CD4-positive, alpha-beta T cell (primary cell): Measurements from ENCODE around the gene ADAMTSL1. TPM values are rescaled to one million over a fixed set of nuclear protein-coding genes. Genes with fewer than 3 reads are reported as not detected.

Experiments
- ATAC-seq: fragments of 200-7000 bp; cut with Tn5 transposase; one replicate; pipeline ENCODE4 v1.10.0; 2022; ENCODE audit warnings: mild to moderate bottlenecking; ENCODE audit not compliant: poor library complexity
- CTCF ChIA-PET: fragments of 350-600 bp; sonication (Branson Sonifier 250); formaldehyde crosslinking; loops from one replicate; lab custom pipeline; 2021; ENCODE audit warnings: antibody characterized with exemption, inconsistent platforms; lab: Charles Lee
- POLR2A ChIA-PET: fragments of 350-600 bp; sonication (Branson Sonifier 250); formaldehyde crosslinking; loops from one replicate; lab custom pipeline; 2021; ENCODE audit warnings: antibody characterized with exemption, inconsistent platforms; lab: Charles Lee
- DNase-seq, 14 experiments: peaks; one replicate each; pipeline ENCODE4 v3.0.0-alpha.2; 2013 to 2020; ENCODE audit warnings: mixed read lengths in 2 of 14
- H3K27ac ChIP-seq, 2 donors: one replicate each; pipeline versions ENCODE4 v1.5.1 to v1.7.0; 2013; ENCODE audit warnings: low read length in 2 of 2, low read depth in 1 of 2, mild to moderate bottlenecking in 1 of 2
- H3K27me3 ChIP-seq, 2 experiments: 1 replicate in 1 of 2; 2 replicates in 1 of 2; pipeline versions ENCODE4 v1.6.1 to v1.7.0; 2013; ENCODE audit warnings: low read length in 2 of 2, control low read depth in 1 of 2, mild to moderate bottlenecking in 1 of 2, moderate library complexity in 1 of 2; ENCODE audit not compliant: insufficient read depth in 2 of 2, control insufficient read depth in 1 of 2
- H3K36me3 ChIP-seq: one replicate; pipeline ENCODE4 v1.6.1; 2013; ENCODE audit warnings: low read length, control low read depth; ENCODE audit not compliant: insufficient read depth
- H3K4me1 ChIP-seq: one replicate; pipeline ENCODE4 v1.6.1; 2013; ENCODE audit warnings: low read length, control low read depth; ENCODE audit not compliant: insufficient read depth
- H3K4me3 ChIP-seq: one replicate; pipeline ENCODE4 v1.5.1; 2013; ENCODE audit warnings: mild to moderate bottlenecking, low read length, moderate library complexity
- H3K9me3 ChIP-seq, 2 experiments: 1 replicate in 1 of 2; 2 replicates in 1 of 2; pipeline versions ENCODE4 v1.6.1 to v1.7.0; 2013; ENCODE audit warnings: low read length in 2 of 2, mild to moderate bottlenecking in 2 of 2, control low read depth in 1 of 2, moderate library complexity in 1 of 2; ENCODE audit not compliant: control insufficient read depth in 1 of 2, insufficient read depth in 1 of 2
- H3K27ac Mint-ChIP-seq: one replicate; pipeline ENCODE4 v1.8.0; 2020; ENCODE audit warnings: mixed read lengths
- H3K27me3 Mint-ChIP-seq: one replicate; pipeline ENCODE4 v1.8.0; 2021; ENCODE audit warnings: mixed read lengths
- H3K36me3 Mint-ChIP-seq: one replicate; pipeline ENCODE4 v1.8.0; 2021; ENCODE audit warnings: low read depth, mixed read lengths
- H3K4me1 Mint-ChIP-seq: one replicate; pipeline ENCODE4 v1.8.0; 2021; ENCODE audit warnings: low read depth, mixed read lengths
- H3K4me3 Mint-ChIP-seq: one replicate; pipeline ENCODE4 v1.8.0; 2020; ENCODE audit warnings: mild to moderate bottlenecking, mixed read lengths
- H3K9me3 Mint-ChIP-seq: one replicate; pipeline ENCODE4 v1.8.0; 2020; ENCODE audit warnings: mixed read lengths
- CTCF ChIP-seq: fragments of 200-600 bp; IDR thresholded peaks from one replicate; pipeline ENCODE4 v1.8.0; 2022; ENCODE audit warnings: antibody characterized with exemption, mild to moderate bottlenecking
- intact Hi-C, 2 experiments: fragments of 100-400 bp; cut with DNase I in 1 of 2; cut with micrococcal nuclease in 1 of 2; formaldehyde crosslinking; loops; one replicate each; pipeline versions ENCODE4 v1.15.1 to v1.9.0; 2023 to 2025; cut with DNase I, micrococcal nuclease
- total RNA-seq, 174 experiments: library from RNA in 2 of 174; stranded (reverse) in 2 of 174; gene quantifications; one replicate each; pipeline ENCODE4 v1.2.3 and lab custom pipeline; 2021 to 2026

The ADAMTSL1 gene
- total RNA-seq, 2 experiments from 2014 or later: not detected

GRCh38 chr9:18622186-18622836 lies 148.4 kb downstream of the ADAMTSL1 start:
- ATAC-seq: no peak
- CTCF ChIA-PET: no interaction called here

GRCh38 chr9:18623221-18624079 lies 149.5 kb downstream of the ADAMTSL1 start:
- intact Hi-C loops: no loop called here
- no peak overlapping the region for H3K27ac Mint-ChIP-seq
- no peaks in the 10 kb centered on the region for H3K36me3 ChIP-seq
- H3K4me3 ChIP-seq: no peak overlapping the region
- H3K4me3 Mint-ChIP-seq: no peak overlapping the region
- H3K27me3 Mint-ChIP-seq: no peaks in the 10 kb centered on the region
- ChIA-PET CTCF (no interaction called here), POLR2A (no interaction called here)
- H3K27ac ChIP-seq: no peak overlapping the region
- H3K9me3 Mint-ChIP-seq: no peaks in the 10 kb centered on the region
- no peak for TF ChIP-seq CTCF
- no peaks in the 10 kb centered on the region for H3K4me1 Mint-ChIP-seq
- no peak for ATAC-seq
- no peaks in the 10 kb centered on the region for H3K4me1 ChIP-seq
- DNase-seq: no peak
- no peaks in the 10 kb centered on the region for H3K36me3 Mint-ChIP-seq
- H3K27me3 ChIP-seq: no peaks in the 10 kb centered on the region
- no peaks in the 10 kb centered on the region for H3K9me3 ChIP-seq

More at GRCh38 chr9:18622186-18622836, 148.4 kb downstream of the ADAMTSL1 start:
- H3K27me3 ChIP-seq: peaks cover 0 to 2% of the 10 kb centered on the region in 2 experiments
- H3K36me3 ChIP-seq: no peaks in the 10 kb centered on the region
- DNase-seq: no peak
- Mint-ChIP-seq H3K4me1 (no peaks in the 10 kb centered on the region), H3K27me3 (no peaks in the 10 kb centered on the region), H3K27ac (no peak overlapping the region), H3K36me3 (no peaks in the 10 kb centered on the region), H3K9me3 (no peaks in the 10 kb centered on the region), H3K4me3 (no peak overlapping the region)
- no peak overlapping the region for H3K27ac ChIP-seq
- H3K9me3 ChIP-seq: no peaks in the 10 kb centered on the region
- intact Hi-C loops: no loop called here
- TF ChIP-seq CTCF: no peak
- H3K4me1 ChIP-seq: no peaks in the 10 kb centered on the region
- no peak overlapping the region for H3K4me3 ChIP-seq
- POLR2A ChIA-PET: no interaction called here

- H3K27me3 ChIP-seq: no peaks in the 10 kb centered on the region
- no peak for TF ChIP-seq CTCF
- intact Hi-C loops: no loop called here
- POLR2A ChIA-PET: no interaction called here
- H3K36me3 ChIP-seq: no peaks in the 10 kb centered on the region
- H3K4me1 ChIP-seq: no peaks in the 10 kb centered on the region
- Mint-ChIP-seq H3K4me1 (no peaks in the 10 kb centered on the region), H3K27ac (no peak overlapping the region), H3K27me3 (no peaks in the 10 kb centered on the region), H3K9me3 (no peaks in the 10 kb centered on the region), H3K4me3 (no peak overlapping the region), H3K36me3 (no peaks in the 10 kb centered on the region)
- no peak overlapping the region for H3K4me3 ChIP-seq
- H3K9me3 ChIP-seq: no peaks in the 10 kb centered on the region
- DNase-seq: no peak
- CTCF ChIA-PET: no interaction called here
- ATAC-seq: no peak
- no peak overlapping the region for H3K27ac ChIP-seq
Observed at GRCh38 chr9:18626046-18626698, 152.2 kb downstream of the ADAMTSL1 start.
